ENCODE measurements around the gene CAPN15.
"Not testable (repeated sequence)": the region's sequence is repeated elsewhere in the genome, so short reads cannot be mapped to it uniquely, and the experiment has no call there.

Gene CAPN15

DNA sequence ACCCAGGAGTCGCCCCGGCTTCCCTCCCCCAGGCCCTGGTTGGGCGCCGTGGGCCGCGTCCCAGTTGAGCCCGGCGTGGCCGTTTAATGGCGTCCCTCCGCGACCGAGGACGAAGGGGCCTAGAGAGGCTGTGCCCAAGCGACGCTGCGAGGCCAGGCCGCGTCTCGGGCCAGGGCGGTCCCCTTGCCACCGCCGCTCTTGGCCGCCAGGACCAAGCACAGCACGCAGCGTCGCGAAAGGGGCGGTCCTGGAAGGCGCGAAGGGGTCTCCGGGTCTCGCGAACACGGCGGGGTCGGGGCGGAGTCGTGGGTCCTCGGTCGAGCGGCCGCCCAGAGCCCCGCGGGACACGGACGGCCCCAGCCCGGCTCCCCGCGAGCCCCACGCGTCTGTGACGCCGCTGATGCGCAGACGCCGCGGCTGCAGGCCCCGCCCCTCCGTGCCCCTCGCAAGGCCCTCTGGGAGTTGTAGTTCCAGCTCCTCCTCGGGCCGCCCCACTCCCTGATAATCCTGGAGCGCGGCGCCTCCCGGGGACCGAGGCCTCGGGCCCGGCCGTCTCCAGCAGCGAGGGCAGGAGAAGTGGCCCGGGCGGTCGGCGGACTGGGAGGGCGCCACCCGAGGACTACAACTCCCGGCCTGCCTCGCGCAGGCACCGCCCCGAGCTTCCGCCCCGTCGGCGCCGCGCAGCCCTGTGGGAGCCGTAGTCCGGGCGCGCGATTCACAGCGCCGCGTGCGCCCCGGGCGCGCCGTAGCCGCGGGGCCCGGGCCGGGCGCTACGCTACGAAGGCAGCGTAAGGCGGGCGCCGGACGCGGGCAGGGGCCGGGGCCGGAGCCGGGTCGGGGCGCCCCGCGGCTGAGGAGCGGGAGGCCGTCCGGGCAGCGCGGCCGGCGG is at the start of gene CAPN15:
Gene CAPN15, plus strand, starts transcription at position 698 of the 889 bp plus-strand sequence. CDS start 19,127 bp downstream, outside the sequence.
- peak; percentile 96 for DNase-seq (ENCODE audit: low spot score)

DNA sequence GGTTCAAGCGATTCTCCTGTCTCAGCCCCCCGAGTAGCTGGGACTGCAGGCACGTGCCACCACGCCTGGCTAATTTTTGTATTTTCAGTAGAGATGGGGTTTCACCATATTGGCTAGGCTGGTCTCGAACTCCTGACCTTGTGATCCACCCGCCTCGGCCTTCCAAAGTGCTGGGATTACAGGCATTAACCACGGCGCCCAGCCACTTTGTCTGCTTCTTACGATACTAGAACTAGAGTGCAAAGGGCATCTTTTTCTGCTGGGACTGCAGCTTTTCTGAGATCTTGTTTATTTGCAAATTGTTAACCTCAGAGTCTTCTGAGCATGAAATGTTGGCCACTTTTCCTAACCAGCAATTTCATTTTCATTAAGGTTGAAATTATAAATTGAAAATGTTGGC is 49.2 kb upstream of the CAPN15 start:
- not testable (repeated sequence) for DNase-seq (ENCODE audit: low spot score)

DNA sequence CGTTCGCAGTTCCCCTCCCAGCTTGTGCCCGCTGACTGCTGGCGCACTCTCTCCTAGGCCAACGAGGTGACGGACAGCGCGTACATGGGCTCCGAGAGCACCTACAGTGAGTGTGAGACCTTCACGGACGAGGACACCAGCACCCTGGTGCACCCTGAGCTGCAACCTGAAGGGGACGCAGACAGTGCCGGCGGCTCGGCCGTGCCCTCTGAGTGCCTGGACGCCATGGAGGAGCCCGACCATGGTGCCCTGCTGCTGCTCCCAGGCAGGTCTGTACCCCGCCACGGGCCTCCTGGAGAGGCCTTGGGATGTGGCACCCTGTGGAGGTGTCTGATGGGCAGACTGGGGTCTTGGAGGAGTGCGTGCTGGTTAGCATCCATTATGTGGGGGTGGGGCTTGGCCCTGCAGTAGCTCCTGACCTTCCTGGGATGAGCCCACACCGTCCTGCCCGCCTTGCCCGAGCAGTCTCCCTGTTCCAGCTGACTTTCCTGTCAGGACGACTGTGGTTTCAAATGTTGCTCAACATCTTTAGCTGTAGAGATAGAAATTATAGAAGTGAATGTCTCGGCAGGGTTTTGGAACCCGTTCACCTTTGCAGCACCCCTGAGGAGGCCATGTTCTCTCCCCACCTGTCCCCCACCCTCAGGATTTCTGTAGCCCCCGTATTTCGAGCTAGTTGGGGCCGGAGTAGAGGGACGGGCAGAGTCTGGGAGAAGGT is 44.9 kb upstream of the CAPN15 start:
- no peak for DNase-seq (ENCODE audit: low spot score)

- DNase-seq (ENCODE audit: low spot score) = no peak
Observed at GRCh38 chr16:483341-484075, 44.0 kb upstream of the CAPN15 start.

DNA sequence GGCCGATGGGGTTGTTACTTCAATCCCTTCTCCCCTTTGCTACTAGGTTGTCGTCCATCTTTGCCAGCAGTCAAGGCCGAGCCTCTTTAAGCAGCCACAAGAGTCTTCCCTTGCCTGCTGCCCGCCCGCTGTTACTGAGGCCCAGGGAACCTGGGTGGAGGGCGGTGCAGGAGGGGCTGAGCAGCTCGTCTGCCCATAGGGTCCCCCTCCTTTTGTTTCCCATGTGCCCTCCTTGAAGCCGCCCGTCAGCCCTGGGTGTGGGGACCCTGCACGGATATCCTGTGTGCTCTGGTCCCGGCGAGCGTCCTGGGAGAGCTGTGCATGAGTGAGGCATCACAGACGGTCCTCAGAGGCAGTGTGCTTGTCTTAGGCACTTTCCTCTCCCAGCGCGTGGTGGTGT is 37.9 kb upstream of the CAPN15 start:
- DNase-seq (ENCODE audit: low spot score) = no peak

DNA sequence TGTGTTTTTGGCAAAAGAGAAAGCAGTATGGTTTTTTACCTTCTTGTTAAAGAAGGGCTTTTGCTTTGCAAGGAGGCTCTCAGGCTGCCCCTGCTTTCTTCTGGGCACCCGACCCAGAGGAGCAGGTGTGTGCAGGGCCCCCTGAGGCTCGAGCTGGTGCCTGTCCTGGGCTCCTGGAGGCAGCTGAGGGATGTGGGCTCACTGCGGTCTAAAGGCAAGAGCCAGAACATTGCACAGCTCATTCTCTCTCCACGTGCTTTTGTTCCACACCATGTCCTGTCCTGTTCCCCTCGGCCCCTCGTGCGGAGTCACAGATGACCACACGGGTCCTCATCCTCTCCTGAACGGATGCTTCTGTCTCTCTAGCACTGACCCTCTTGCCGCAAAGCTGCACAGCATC is 36.7 kb upstream of the CAPN15 start:
- DNase-seq (ENCODE audit: low spot score) = no peak

GRCh38 chr16:491220-491919 is 36.1 kb upstream of the CAPN15 start:
- no peak for DNase-seq (ENCODE audit: low spot score)

- no peak for DNase-seq (ENCODE audit: low spot score)
Observed at GRCh38 chr16:492211-492875, 35.2 kb upstream of the CAPN15 start.

DNA sequence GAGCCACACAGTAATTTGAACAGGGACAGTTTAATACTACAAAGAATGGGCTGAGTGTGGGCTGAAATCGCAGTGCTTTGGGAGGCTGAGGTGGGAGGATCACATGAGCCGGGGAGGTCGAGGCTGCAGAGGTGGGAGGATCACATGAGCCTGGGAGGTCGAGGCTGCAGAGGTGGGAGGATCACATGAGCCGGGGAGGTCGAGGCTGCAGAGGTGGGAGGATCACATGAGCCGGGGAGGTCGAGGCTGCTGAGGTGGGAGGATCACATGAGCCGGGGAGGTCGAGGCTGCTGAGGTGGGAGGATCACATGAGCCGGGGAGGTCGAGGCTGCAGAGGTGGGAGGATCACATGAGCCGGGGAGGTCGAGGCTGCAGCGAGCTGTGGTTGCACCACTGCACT is 32.8 kb upstream of the CAPN15 start:
- not testable (repeated sequence) for DNase-seq (ENCODE audit: low spot score)

DNA sequence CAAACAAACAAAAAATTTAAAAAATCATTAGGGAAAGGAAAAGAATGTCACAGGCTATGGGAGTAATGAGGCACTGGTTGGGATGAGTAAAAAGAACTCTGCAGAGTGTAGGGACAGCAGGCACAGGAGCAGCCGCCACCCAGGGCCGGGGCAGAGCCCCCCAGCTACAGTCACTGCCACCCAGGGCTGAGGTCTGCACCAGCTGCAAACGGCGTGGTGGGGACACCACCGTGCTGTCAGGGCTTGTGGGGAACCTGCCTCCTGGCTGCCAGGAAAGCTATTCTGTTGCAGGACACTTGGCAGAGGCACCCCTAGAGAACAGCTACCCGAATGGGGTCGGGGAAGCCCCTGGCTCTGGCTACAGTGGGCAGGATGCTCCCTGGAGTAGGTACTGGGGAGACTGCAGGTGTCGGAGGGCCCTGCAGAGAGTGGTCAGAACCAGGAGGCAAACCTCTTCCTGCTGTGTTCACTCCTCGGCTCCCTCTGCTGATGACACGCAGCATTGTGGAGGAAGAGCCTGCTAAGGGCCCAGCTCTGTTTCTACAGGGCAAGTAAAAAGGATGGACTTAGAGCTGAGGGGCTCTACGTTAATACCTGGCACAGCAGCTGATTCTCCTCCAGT is 32.3 kb upstream of the CAPN15 start:
- peak; percentile 55 for DNase-seq (ENCODE audit: low spot score)

- DNase-seq (ENCODE audit: low spot score) = no peak
Observed at GRCh38 chr16:496097-496886, 31.2 kb upstream of the CAPN15 start.

GRCh38 chr16:497258-497657 is 30.3 kb upstream of the CAPN15 start:
- DNase-seq (ENCODE audit: low spot score) = no peak

GRCh38 chr16:499924-500323 is 27.6 kb upstream of the CAPN15 start:
- no peak for DNase-seq (ENCODE audit: low spot score)

DNA sequence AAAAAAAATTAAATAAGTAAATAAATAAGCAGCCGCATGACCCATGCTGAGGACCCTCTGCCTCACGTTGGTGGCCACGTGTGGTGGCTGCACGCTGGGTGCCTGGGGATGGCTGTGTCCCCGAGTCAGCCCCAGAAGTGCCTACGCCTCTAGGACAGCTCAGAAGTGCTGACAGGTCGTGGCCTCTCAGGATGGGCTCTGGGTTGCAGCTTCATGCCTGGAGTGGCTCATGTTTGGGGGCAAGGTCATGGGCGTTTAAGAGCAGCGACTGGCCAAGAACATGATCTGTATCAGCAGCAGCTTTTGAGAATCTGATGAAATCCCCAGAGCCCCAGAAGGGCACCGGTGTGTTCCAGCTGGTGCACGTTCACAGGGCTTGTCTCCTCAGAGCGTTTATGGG is 26.8 kb upstream of the CAPN15 start:
- DNase-seq (ENCODE audit: low spot score) = no peak

DNA sequence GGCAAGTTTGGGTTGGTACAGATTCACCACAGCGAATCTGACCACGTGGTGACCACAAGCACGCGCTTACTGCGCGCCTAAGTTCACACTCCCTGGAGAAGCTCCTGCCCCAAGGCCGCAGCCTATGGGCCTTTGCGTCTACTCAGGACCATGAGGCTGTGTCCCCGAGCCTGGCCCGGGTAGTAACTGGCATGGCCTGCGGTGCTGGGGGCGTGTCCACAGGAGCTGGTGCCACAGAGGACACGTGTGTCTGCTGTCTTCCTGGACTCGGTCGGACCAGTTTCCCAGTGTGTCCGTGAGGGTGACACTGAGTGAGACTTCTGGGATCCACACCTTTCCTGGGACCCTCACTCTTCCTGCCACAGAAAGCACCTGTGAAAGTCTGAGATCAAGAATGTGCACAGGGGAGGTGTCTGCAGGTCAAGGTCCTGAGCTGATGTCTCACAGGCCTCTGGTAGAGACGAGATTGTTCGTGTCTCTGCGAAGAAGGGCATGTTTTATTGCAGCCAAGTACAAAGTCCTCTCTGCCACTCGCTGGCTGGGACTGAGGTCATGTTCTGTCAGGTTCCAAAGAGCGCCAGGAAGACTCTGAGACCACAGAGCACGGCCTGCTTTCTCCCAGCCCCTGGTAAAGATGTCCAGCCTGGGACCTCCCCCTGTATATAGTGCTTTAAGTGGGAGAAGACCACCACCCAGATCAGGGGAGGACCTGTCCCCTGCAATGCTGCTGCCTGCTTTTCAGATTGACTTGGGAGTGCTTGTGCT is 25.2 kb upstream of the CAPN15 start:
- DNase-seq (ENCODE audit: low spot score) = no peak

DNA sequence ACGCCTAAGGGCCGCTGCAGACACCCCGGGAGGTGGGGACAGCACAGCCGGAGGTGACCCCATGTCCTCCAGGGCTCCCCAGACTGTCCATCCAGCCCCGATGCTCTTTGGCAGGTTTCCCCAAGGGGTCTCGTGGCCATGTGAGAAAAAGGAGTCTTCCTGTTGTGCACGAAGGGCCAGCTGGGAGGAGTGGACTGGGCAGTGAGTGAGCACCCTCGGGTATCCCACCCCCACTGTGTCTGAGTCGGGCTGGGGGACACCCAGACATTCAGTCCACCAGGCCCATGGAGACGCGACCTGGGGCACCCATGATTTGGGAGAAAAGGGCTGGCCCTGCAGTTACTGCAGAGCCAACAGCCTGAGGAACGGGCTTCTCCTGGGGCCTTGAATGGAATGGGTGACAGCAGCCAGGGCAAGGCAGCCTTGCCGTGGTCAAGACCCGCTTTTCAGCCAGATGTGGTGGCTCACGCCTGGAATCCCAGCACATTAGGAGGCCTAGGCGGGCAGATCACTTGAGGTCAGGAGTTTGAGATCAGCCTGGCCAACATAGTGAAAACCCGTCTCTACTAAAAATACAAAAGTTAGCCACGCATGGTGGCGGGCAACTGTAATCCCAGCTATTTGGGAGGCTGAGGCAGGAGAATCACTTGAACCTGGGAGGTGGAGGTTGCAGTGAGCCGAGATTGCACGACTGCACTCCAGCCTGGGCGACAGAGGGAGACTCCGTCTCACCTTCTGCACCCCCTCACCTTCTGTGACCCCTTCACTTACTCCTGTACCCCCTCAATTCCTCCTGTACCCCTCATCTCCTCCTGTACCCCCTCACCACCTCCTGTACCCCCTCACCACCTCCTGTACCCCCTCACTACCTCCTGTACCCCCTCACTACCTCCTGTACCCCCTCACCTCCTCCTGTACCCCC is 24.1 kb upstream of the CAPN15 start:
- no peak for DNase-seq (ENCODE audit: low spot score)

- no peak for DNase-seq (ENCODE audit: low spot score)
Observed at GRCh38 chr16:505479-506245, 21.9 kb upstream of the CAPN15 start.

DNA sequence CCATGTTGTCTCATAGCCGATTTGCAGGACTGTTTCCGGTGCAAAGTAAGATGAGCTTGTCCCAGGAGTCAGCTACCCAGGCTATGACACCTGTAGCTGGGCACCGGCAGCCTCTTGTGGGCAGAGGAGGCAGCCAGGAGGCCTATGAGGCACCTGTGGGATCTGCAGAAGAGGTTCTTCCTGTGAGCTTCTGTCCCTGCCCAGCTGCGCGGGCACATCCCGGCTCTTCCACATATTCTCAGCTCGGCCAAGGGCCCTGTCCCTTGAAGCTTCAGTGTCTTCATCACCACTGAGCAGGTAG is 21.3 kb upstream of the CAPN15 start:
- no peak for DNase-seq (ENCODE audit: low spot score)
